NCI-H1105 (cell line): ENCODE measurements around the gene AFDN.

Experiments used
- DNase-seq: peaks from one replicate; lab custom pipeline; 2025; lab: John Stamatoyannopoulos, UW

AFDN gene

DNA sequence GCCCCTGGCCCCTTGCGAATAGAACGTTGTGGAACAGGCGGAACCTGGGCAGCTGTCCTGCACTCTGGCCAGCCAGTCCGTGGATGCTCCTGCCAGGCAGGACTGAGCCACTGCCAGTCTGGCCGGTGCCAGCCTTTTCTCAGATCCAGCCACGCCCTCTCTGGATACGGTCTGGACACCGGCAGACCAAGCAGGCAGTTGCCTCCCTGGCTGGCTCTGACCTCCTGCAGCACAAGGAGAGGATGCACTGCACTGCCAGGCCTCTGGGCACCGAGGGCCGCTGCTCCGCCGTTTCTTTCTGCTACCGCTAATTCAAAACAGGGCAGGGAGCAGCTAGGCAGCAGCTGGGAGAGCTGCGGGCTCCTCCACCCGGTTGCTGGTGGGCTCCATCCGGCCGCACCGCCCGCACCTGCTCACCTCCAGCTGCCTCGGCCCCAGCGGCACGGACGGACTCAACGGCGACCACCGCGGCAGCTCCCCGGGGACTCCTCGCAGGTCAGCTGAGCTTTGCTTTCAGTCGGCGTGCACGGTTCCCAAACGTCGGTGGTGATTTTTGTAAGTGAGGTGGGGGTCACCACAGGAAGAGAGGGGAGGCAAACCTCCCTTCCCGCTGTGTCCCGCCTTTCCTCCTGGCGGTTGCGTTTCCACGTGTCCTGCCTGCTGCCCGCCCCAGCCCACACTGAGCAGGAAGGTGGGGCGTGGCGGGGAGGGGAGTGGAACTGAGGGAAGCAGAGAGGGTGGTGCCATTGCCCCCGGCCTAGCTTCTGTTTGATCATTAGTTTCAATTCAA lies 30.3 kb upstream of the AFDN start:
- DNase-seq: no peak

DNA sequence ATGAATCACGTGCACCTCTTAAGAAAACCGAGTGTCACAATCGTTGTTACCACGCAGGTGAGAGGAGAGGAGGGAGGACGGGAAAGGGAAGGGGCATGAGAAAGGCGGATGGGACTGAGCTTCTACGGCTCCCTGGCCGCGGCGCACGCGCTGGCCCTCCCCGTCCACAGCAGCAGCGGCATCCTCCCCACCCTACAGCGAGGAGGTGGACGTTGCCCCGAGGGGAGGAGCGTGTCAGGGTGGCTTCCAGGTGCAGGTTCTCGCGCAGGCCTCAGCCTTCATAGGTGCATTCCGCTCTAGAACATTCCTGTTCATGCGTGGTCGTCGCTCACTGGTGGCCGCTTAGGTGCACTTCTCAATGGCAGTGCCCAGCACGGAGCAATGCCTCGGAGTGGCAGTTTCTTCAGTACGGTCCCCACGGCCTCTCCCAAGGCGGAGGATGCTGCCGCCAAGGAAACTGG lies 29.7 kb upstream of the AFDN start:
- no peak for DNase-seq

GRCh38 chr6:167797476-167798265 lies 29.0 kb upstream of the AFDN start:
- DNase-seq: no peak

GRCh38 chr6:167798453-167798852 lies 28.3 kb upstream of the AFDN start:
- DNase-seq: no peak

- DNase-seq: no peak
These were observed 27.5 kb upstream of the AFDN start for GRCh38 chr6:167799033-167799821.

GRCh38 chr6:167800549-167800948 lies 26.2 kb upstream of the AFDN start:
- no peak for DNase-seq

DNA sequence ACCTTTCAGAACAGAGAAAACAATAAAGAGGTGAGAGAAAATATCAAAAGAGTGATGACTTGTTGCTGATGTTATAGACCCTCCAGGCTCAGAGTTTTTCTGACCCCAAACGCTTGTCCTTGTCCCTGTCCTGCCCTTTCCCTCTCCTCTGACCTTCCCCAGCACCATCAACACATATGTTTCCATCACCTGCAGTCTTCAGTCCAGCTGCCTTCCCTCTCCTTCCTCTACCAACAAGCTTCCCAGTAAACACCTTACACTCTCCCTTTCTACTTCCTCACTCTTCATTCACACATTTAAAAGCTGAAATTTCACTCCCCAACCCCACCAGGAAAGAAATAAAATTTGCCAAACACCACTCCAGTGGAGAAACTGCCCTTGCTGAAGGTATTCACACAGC lies 25.4 kb upstream of the AFDN start:
- DNase-seq: no peak

DNA sequence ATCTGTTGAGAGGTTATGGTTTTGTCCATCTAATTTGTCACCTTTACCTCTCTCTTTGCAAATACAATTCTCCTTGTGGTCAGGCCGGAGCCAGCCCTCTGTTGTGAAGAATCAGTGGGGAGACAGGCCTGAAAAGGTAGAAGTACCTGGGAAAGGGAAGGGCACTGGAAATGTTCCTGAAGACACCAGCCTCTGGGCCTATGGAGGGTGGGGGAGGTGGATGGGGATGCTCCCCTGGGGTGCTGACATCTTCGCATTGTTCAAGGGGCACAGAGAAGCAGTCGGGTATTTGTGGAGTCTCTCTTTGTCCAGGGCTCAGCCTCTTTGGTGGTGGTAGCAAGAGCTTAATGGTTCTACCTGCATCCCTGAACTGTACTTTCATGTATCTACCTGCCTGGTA lies 24.4 kb upstream of the AFDN start:
- no peak for DNase-seq

GRCh38 chr6:167803816-167804215 lies 22.9 kb upstream of the AFDN start:
- no peak for DNase-seq

DNA sequence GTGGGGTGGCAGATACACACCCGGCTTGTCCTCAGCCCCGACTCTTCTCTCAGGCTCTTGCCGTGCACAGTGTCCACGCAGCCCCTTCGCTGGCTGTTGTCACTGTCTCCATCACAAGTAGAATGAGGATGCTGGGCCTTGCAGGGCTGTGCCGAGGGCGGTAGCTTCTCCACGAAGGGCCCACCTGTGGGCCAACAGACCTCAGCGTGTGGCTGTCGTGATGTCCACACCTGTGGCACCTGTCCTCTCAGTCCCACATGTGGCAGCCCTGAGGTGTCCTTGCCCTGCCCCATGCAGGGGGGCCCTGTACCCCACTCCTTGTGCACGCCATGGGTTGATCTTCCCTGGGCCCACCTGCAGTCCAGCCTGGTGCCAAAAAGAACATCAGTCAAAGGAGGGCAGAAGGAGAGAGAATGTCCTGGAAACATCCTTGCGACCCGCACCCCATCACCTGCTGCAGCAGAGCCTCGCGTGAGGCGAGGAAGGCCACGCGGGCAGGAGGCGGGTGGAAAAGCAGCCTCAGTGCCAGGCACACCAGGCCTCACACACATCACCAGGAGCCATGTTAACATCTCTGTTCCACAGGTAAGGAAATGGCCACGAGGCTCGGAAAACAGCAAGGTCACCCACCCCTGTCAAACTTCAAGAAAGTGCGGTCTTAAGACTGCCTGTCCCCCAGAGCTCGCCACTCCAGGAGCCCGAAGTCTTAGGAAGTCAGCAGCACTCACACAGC lies 22.3 kb upstream of the AFDN start:
- no peak for DNase-seq

DNA sequence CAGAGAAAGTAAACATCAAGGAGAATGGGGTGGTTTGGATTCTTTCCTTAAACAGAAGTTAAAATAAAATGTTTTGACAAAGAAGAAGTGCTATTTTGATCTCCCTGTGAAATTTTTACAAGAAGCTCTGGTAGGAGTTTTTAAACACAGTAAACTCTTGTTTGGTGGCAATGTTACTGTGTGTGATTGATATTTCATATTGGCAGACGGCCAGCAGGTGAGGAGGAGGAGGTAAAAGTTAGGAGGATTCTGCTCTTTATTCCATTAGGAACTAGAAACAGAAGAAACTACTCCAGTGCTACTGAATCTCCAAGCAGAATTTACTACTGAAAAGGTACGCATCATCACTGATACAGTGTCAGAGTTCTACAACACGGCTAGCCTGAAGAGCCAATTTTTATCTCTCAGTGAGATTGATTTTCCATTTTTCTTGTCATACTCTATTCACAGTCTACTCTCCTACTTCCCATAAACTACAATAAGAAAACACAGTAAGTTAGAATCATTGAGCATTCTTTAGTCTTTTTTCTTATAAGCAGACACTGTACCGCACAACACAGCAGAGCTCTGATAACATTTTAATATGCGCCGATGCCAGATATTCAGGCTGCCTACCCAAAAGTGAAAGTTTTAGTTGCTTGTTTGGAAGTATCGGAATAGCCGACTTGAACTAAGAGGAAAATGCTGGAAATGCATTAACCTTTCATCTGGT lies 21.2 kb upstream of the AFDN start:
- no peak for DNase-seq

DNA sequence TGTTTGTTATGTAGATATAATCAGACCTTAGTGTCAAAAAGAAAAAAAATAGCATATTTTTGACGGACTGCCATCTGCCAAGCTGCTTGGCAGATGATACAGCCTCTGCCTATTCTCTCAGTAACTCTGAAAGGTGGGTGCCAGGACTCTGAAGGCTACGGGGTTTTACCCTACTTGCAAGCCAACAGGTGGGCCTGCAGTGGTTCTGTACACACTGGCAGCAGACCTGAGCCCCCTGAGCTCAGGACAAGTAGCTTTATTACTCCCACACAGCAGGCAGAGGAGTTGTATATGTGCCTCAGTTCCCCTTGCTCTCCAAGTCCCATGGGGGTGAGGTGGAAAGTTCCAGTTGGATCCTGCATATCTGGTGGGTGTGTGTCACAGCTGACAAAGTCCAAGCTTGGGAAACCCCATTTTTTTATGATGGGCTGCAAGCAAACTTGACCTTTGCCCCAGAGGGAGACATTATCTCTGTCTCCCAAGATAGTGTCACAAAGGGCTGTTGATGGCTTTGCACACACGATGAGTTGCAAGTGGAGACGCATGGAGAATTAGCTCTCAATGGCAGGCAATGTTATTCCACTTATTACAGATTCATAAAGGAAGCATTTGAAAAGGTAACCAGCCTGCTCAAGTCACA lies 20.5 kb upstream of the AFDN start:
- no peak for DNase-seq

DNA sequence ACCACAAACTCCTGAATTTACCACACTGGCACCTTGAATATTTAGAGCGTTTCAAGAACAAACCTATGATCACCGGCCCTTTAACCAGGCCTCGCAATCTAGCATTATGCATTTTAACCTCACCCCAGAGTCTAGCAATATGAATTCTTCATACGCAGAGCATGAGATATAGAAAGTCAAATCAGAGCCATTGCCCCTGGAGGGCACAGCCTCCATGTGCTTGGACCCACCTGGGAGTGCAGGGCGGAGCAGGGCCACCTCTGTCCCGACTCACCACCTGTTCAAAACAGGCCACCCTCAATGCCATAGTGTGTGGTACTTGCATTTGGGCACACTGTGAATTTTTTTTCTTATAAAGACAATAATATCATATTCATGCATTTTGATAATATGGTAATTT lies 19.5 kb upstream of the AFDN start:
- DNase-seq: no peak

GRCh38 chr6:167807756-167808155 lies 19.0 kb upstream of the AFDN start:
- DNase-seq: no peak

GRCh38 chr6:167811040-167811439 lies 15.7 kb upstream of the AFDN start:
- no peak for DNase-seq

GRCh38 chr6:167811442-167812087 lies 15.1 kb upstream of the AFDN start:
- DNase-seq: peak; percentile 52

DNA sequence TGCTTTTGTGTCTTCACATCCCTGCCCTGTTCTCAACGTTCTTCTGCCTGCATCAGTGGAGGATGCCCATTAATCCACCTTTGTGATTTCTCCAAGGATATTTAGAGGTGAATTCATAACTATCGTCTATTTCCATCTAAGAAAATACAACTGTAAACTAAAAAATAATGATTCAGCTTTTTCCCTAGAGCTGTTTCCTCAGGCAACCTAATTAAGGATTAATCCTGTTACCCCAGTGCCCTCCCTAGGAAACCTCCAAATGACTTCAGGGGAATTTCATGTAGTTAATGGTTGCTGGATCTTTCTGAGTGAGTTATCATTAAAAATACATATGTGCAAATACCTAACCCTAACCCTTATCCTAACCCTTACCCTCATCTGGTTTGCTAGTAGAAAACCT lies 14.6 kb upstream of the AFDN start:
- no peak for DNase-seq

- DNase-seq: no peak
These were observed 11.3 kb upstream of the AFDN start for GRCh38 chr6:167815296-167815980.

GRCh38 chr6:167817016-167817415 lies 9.7 kb upstream of the AFDN start:
- DNase-seq: no peak

DNA sequence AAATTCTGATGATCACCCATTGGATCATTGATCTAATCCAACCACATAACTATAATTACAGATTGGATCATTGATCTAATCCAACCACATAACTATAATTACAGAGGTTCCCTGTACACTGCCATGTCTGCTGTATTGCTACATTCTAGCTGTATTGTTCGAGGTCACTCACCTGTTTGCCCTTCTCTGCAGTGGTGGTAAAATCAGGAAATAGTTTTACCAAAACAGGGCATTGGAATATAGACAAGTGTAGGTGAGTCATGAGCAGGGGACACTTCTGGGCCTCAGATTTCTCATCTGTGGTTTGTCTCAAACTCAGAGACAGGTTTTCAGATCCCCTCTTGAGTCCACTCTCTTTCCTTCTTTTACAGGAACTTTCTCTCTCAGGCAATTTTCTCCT lies 9.0 kb upstream of the AFDN start:
- no peak for DNase-seq
